ENCODE data around the gene TSC22D2.

- no peak for TF ChIP-seq CTCF (IDR thresholded peaks at IDR 0.05)
- TF ChIP-seq POLR2A (IDR thresholded peaks at IDR 0.05) = no peak
These were observed 101.7 kb downstream of the TSC22D2 start for GRCh38 chr3:150509780-150510179.

All from thyroid gland (tissue), 4 donors.